Progenitor cell of endocrine pancreas (in vitro differentiated cells): ENCODE data around the gene EXOSC1. TPM values are rescaled to one million over a fixed set of nuclear protein-coding genes. Genes with fewer than 3 reads are reported as not detected.

Experiments
- DNase-seq: peaks from one replicate; pipeline ENCODE4 v3.0.0; 2021; ENCODE audit warnings: low spot score; ENCODE audit not compliant: unreplicated experiment
- H3K27ac Mint-ChIP-seq: 2 replicates; pipeline ENCODE4 v1.8.0; 2021; ENCODE audit warnings: mild to moderate bottlenecking, moderate library complexity, mixed read lengths
- H3K27me3 Mint-ChIP-seq: 2 replicates; pipeline ENCODE4 v1.8.0; 2021; ENCODE audit warnings: mixed read lengths
- H3K36me3 Mint-ChIP-seq: 2 replicates; pipeline ENCODE4 v1.8.0; 2022; ENCODE audit warnings: mixed read lengths; ENCODE audit not compliant: insufficient read depth
- H3K4me1 Mint-ChIP-seq: 2 replicates; pipeline ENCODE4 v1.8.0; 2021; ENCODE audit warnings: low read depth, mixed read lengths
- H3K4me3 Mint-ChIP-seq: 2 replicates; pipeline ENCODE4 v1.8.0; 2021; ENCODE audit warnings: low read depth, mild to moderate bottlenecking, moderate library complexity, mixed read lengths
- H3K9me3 Mint-ChIP-seq: 2 replicates; pipeline ENCODE4 v1.8.0; 2021; ENCODE audit warnings: low read depth, mixed read lengths
- CTCF ChIP-seq: fragments of 200-600 bp; sonication (generic); IDR thresholded peaks from one replicate; pipeline ENCODE4 v1.5.0; 2021; ENCODE audit warnings: antibody characterized with exemption, mild to moderate bottlenecking; ENCODE audit not compliant: unreplicated experiment
- total RNA-seq: library from RNA; stranded (reverse); gene quantifications from 2 replicates; pipeline ENCODE4 v1.2.1, GENCODE V29; 2021

The EXOSC1 gene
- total RNA-seq, 1 donor from 2014 or later = 38.0 TPM

- H3K4me1 Mint-ChIP-seq = peaks cover 5% of the 10 kb centered on the region
- H3K27me3 Mint-ChIP-seq = no peaks in the 10 kb centered on the region
- H3K27ac Mint-ChIP-seq = peak overlapping the region; percentile 60
- DNase-seq = no peak
- H3K9me3 Mint-ChIP-seq = no peaks in the 10 kb centered on the region
- peaks cover 2% of the 10 kb centered on the region for H3K36me3 Mint-ChIP-seq
- no peak overlapping the region for H3K4me3 Mint-ChIP-seq
- no peak for TF ChIP-seq CTCF
Measured at GRCh38 chr10:97485647-97486281, 40.0 kb upstream of the EXOSC1 start.

GRCh38 chr10:97483921-97484320 lies 38.1 kb upstream of the EXOSC1 start:
- peaks cover 5% of the 10 kb centered on the region for H3K4me1 Mint-ChIP-seq
- H3K27me3 Mint-ChIP-seq = no peaks in the 10 kb centered on the region
- H3K4me3 Mint-ChIP-seq = no peak overlapping the region
- no peak for TF ChIP-seq CTCF
- no peaks in the 10 kb centered on the region for H3K9me3 Mint-ChIP-seq
- H3K36me3 Mint-ChIP-seq = peaks cover 5% of the 10 kb centered on the region
- H3K27ac Mint-ChIP-seq = no peak overlapping the region
- DNase-seq = no peak

GRCh38 chr10:97483506-97483905 lies 37.7 kb upstream of the EXOSC1 start:
- Mint-ChIP-seq H3K9me3 (no peaks in the 10 kb centered on the region), H3K4me1 (peaks cover 5% of the 10 kb centered on the region), H3K36me3 (peaks cover 5% of the 10 kb centered on the region), H3K4me3 (no peak overlapping the region), H3K27me3 (no peaks in the 10 kb centered on the region), H3K27ac (no peak overlapping the region)
- DNase-seq = no peak
- no peak for TF ChIP-seq CTCF

GRCh38 chr10:97482381-97482780 lies 36.6 kb upstream of the EXOSC1 start:
- no peak for TF ChIP-seq CTCF
- Mint-ChIP-seq H3K4me1 (peaks cover 5% of the 10 kb centered on the region), H3K27me3 (no peaks in the 10 kb centered on the region), H3K36me3 (peaks cover 5% of the 10 kb centered on the region), H3K4me3 (no peak overlapping the region), H3K27ac (no peak overlapping the region), H3K9me3 (no peaks in the 10 kb centered on the region)
- no peak for DNase-seq

- H3K4me3 Mint-ChIP-seq = no peak overlapping the region
- no peaks in the 10 kb centered on the region for H3K9me3 Mint-ChIP-seq
- H3K27me3 Mint-ChIP-seq = no peaks in the 10 kb centered on the region
- H3K36me3 Mint-ChIP-seq = peaks cover 5% of the 10 kb centered on the region
- DNase-seq = no peak
- no peak for TF ChIP-seq CTCF
- H3K4me1 Mint-ChIP-seq = peaks cover 5% of the 10 kb centered on the region
- H3K27ac Mint-ChIP-seq = no peak overlapping the region
Measured at GRCh38 chr10:97481071-97481470, 35.3 kb upstream of the EXOSC1 start.
